BE2C (cell line): ENCODE data around the gene USP54.
"Not testable (repeated sequence)": the region's sequence is repeated elsewhere in the genome, so short reads cannot be mapped to it uniquely, and the experiment has no call there.

Experiments
- DNase-seq: peaks from one replicate; pipeline ENCODE4 v3.0.0-alpha.2; 2020
- H3K27me3 ChIP-seq: fragments of 250-450 bp; sonication (Bioruptor Pico); 2 replicates; pipeline ENCODE4 v1.5.1; 2020; ENCODE audit warnings: mild to moderate bottlenecking
- H3K36me3 ChIP-seq: fragments of 250-450 bp; sonication (Bioruptor Pico); 2 replicates; pipeline ENCODE4 v1.5.1; 2020; ENCODE audit warnings: mild to moderate bottlenecking
- H3K4me1 ChIP-seq: fragments of 250-450 bp; sonication (Bioruptor Pico); 2 replicates; pipeline ENCODE4 v1.5.1; 2020
- H3K4me3 ChIP-seq: 2 replicates; pipeline ENCODE4 v1.5.1; 2011; ENCODE audit warnings: low read depth, low read length
- H3K9me3 ChIP-seq: fragments of 250-450 bp; sonication (Bioruptor Pico); 2 replicates; pipeline ENCODE4 v1.5.1; 2020
- CTCF ChIP-seq: IDR thresholded peaks from 2 replicates; pipeline ENCODE4 v1.5.1; 2012; ENCODE audit warnings: mild to moderate bottlenecking, low read depth, low read length

USP54 gene

GRCh38 chr10:73581918-73582317 lies 9.2 kb downstream of the USP54 start:
- DNase-seq, result no peak
- no peak for TF ChIP-seq CTCF

DNA sequence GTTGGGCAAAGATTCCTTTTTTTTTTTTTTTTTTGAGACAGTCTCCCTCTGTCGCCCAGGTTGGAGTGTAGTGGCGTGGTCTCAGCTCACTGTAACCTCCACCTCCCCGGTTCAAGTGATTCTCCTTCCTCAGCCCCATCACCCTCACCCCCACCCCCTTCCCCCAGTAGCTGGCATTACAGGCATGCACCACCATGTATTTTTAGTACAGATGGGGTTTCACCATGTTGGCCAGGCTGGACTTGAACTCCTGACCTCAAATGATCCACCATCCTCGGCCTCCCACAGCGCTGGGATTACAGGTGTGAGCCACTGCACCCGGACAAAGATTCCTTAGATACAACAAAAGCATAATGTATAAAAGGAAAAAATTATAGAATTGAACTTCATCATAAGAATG lies 12.2 kb downstream of the USP54 start:
- not testable (repeated sequence) for DNase-seq, H3K9me3 ChIP-seq, H3K27me3 ChIP-seq, H3K36me3 ChIP-seq, H3K4me1 ChIP-seq, H3K4me3 ChIP-seq

More at GRCh38 chr10:73581918-73582317, 9.2 kb downstream of the USP54 start:
- H3K27me3 ChIP-seq, result no peaks in the 10 kb centered on the region
- no peaks in the 10 kb centered on the region for H3K4me1 ChIP-seq
- no peak overlapping the region for H3K4me3 ChIP-seq
- no peaks in the 10 kb centered on the region for H3K36me3 ChIP-seq
- H3K9me3 ChIP-seq, result no peaks in the 10 kb centered on the region

GRCh38 chr10:73577788-73578187 lies 13.4 kb downstream of the USP54 start:
- H3K36me3 ChIP-seq, result no peaks in the 10 kb centered on the region
- no peak for DNase-seq

DNA sequence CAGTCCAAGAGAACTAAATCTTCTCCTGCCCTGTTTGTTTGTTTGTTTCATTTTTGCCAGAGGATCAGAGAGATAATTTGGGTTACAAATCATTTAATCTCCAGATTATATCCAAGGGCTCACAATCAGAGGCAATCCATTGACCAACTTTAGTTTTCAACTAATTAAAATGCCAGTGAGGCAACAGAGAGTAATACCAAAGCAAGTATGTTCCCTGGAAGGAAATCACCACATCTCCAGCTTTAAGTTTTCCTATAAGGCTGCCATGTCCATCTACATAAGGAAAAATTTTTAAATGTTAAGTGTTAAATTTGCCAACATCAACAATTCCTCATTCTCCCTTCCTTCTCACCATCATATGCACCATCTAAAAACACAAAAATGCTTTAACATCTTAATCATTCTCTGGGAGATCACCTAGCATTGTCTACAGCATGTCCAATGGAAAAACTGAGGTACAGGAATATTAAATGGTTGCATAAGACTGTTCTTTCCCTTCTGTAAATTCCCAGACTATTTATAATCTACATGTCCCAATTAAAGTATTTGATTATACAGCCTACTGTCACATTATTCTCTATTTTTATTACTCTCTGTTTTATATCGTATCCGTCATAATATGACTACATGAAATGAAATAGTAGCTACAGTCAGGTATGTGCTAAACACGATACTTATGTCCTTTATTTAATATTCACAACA lies 14.1 kb downstream of the USP54 start:
- DNase-seq, result no peak
- TF ChIP-seq CTCF, result no peak

More at GRCh38 chr10:73577788-73578187, 13.4 kb downstream of the USP54 start:
- no peak for TF ChIP-seq CTCF
- no peaks in the 10 kb centered on the region for H3K9me3 ChIP-seq
- H3K4me3 ChIP-seq, result no peak overlapping the region
- no peaks in the 10 kb centered on the region for H3K4me1 ChIP-seq
- H3K27me3 ChIP-seq, result no peaks in the 10 kb centered on the region

GRCh38 chr10:73576178-73576889 lies 14.8 kb downstream of the USP54 start:
- H3K4me1 ChIP-seq, result no peaks in the 10 kb centered on the region
- no peak for DNase-seq
- no peak for TF ChIP-seq CTCF
- no peaks in the 10 kb centered on the region for H3K36me3 ChIP-seq
- no peaks in the 10 kb centered on the region for H3K27me3 ChIP-seq
- H3K4me3 ChIP-seq, result no peak overlapping the region
- H3K9me3 ChIP-seq, result no peaks in the 10 kb centered on the region

More for the DNA sequence above, 14.1 kb downstream of the USP54 start:
- Histone ChIP-seq H3K4me3 (no peak overlapping the region), H3K36me3 (no peaks in the 10 kb centered on the region), H3K27me3 (no peaks in the 10 kb centered on the region), H3K9me3 (no peaks in the 10 kb centered on the region), H3K4me1 (no peaks in the 10 kb centered on the region)

- H3K4me3 ChIP-seq, H3K4me1 ChIP-seq, H3K9me3 ChIP-seq, DNase-seq, H3K27me3 ChIP-seq, H3K36me3 ChIP-seq: not testable (repeated sequence)
Measured at GRCh38 chr10:73567025-73567424, 24.1 kb downstream of the USP54 start.

GRCh38 chr10:73561192-73561591 lies 29.9 kb downstream of the USP54 start:
- Histone ChIP-seq H3K27me3 (no peaks in the 10 kb centered on the region), H3K4me1 (no peaks in the 10 kb centered on the region), H3K9me3 (no peaks in the 10 kb centered on the region), H3K4me3 (no peak overlapping the region), H3K36me3 (no peaks in the 10 kb centered on the region)
- DNase-seq, result no peak
- TF ChIP-seq CTCF, result no peak
